A673 (cell line): ENCODE results near the gene THG1L. TPM values are rescaled to one million over a fixed set of nuclear protein-coding genes. Genes with fewer than 3 reads are reported as not detected.

Experiments
- BruUV-seq: library from RNA; stranded (reverse); fragments of 400-500 nt; replicated peaks from 2 replicates; lab custom pipeline; 2021; lab: Mats Ljungman, UMichigan
- CTCF ChIA-PET: fragments of 300-600 bp; sonication (Branson Sonifier 250); formaldehyde crosslinking; loops from one replicate; lab custom pipeline; 2022; ENCODE audit warnings: antibody characterized with exemption; lab: Charles Lee
- POLR2A ChIA-PET: fragments of 300-600 bp; sonication (Branson Sonifier 250); formaldehyde crosslinking; loops from one replicate; lab custom pipeline; 2022; ENCODE audit warnings: antibody characterized with exemption; ENCODE audit not compliant: low non-redundant PET; lab: Charles Lee
- DNase-seq: peaks from one replicate; pipeline ENCODE4 v3.0.0-alpha.2; 2015; ENCODE audit warnings: low spot score
- H3K27ac ChIP-seq: fragments of 200-600 bp; sonication (generic); 2 replicates; pipeline ENCODE4 v1.5.1; 2016; ENCODE audit warnings: mixed run types, low read depth, mild to moderate bottlenecking, mixed read lengths, antibody characterized with exemption, low read length; ENCODE audit not compliant: poor library complexity, severe bottlenecking
- H3K27me3 ChIP-seq: fragments of 200-600 bp; sonication (generic); replicated peaks from 2 replicates; pipeline ENCODE4 v1.6.1; 2017; ENCODE audit warnings: mixed run types, low read depth, mild to moderate bottlenecking, mixed read lengths, antibody characterized with exemption, low read length; ENCODE audit not compliant: insufficient read depth, poor library complexity
- H3K36me3 ChIP-seq: fragments of 200-600 bp; sonication (generic); 2 replicates; pipeline ENCODE4 v1.6.1; 2016; ENCODE audit warnings: mixed run types, mild to moderate bottlenecking, mixed read lengths, antibody characterized with exemption, low read length; ENCODE audit not compliant: insufficient read depth, poor library complexity, severe bottlenecking
- H3K4me1 ChIP-seq: fragments of 200-600 bp; sonication (generic); 2 replicates; pipeline ENCODE4 v1.6.1; 2017; ENCODE audit warnings: mixed run types, mild to moderate bottlenecking, mixed read lengths, antibody characterized with exemption, low read length; ENCODE audit not compliant: insufficient read depth, poor library complexity, severe bottlenecking
- H3K4me3 ChIP-seq: fragments of 200-600 bp; sonication (generic); 2 replicates; pipeline ENCODE4 v1.5.1; 2016; ENCODE audit warnings: low read depth, mixed run types, mild to moderate bottlenecking, mixed read lengths, low read length; ENCODE audit not compliant: poor library complexity, severe bottlenecking
- H3K9me3 ChIP-seq: fragments of 200-600 bp; sonication (generic); 2 replicates; pipeline ENCODE4 v1.6.1; 2016; ENCODE audit warnings: mixed run types, low read depth, mild to moderate bottlenecking, mixed read lengths, antibody characterized with exemption, low read length; ENCODE audit not compliant: poor library complexity, severe bottlenecking
- CTCF ChIP-seq: fragments of 300-800, 200-600 bp; sonication (generic); conservative IDR thresholded peaks from 2 replicates; pipeline ENCODE4 v1.5.1; 2017; ENCODE audit warnings: low read depth, mild to moderate bottlenecking, antibody characterized with exemption, low read length, moderate library complexity, mixed read lengths
- EZH2 ChIP-seq: fragments of 200-600 bp; sonication (generic); IDR thresholded peaks from 2 replicates; pipeline ENCODE4 v1.6.1; 2017; ENCODE audit warnings: borderline replicate concordance, low read depth, mild to moderate bottlenecking, mixed read lengths, antibody characterized with exemption, low read length; ENCODE audit not compliant: poor library complexity, severe bottlenecking
- intact Hi-C: fragments of 100-400 bp; cut with micrococcal nuclease; formaldehyde crosslinking; loops from one replicate; pipeline ENCODE4 v1.10.0; 2022; ENCODE audit not compliant: unreplicated experiment
- total RNA-seq: library from RNA; stranded (reverse); gene quantifications from 2 replicates; pipeline ENCODE4 v1.2.3, GENCODE V29; 2021

Gene THG1L
- total RNA-seq, 1 experiment from 2014 or later, result 11.8 TPM

GRCh38 chr5:157730900-157731271 is 334 bp upstream of the THG1L start:
- intact Hi-C loops, result no loop called here
- ChIA-PET POLR2A (interaction anchor here (0.5 kb wide), 1 partner anchor 11 kb away, joined by 4 read pairs; no protein-coding TSS in a partner anchor), CTCF (interaction anchor here (1.9 kb wide), 1 partner anchor 12 kb away, joined by 10 read pairs; the partner anchor contains the start of gene LSM11)
- peak overlapping the region; percentile 71 for H3K4me3 ChIP-seq
- no peak for DNase-seq
- H3K9me3 ChIP-seq, result no peaks in the 10 kb centered on the region
- H3K36me3 ChIP-seq, result no peaks in the 10 kb centered on the region
- no TSS peak for BruUV-seq
- peaks cover 4% of the 10 kb centered on the region for H3K4me1 ChIP-seq
- H3K27ac ChIP-seq, result peak overlapping the region; percentile 89
- no peak for TF ChIP-seq EZH2
- TF ChIP-seq CTCF, result no peak
- H3K27me3 ChIP-seq, result no peaks in the 10 kb centered on the region

GRCh38 chr5:157732130-157732514 is 902 bp downstream of the THG1L start:
- peaks cover 4% of the 10 kb centered on the region for H3K4me1 ChIP-seq
- H3K9me3 ChIP-seq, result no peaks in the 10 kb centered on the region
- no peaks in the 10 kb centered on the region for H3K27me3 ChIP-seq
- CTCF ChIA-PET, result interaction anchor here (1.1 to 1.9 kb wide), 2 partner anchors 10 to 11 kb away, joined by 4 to 10 read pairs; partner anchors contain the start of gene LSM11
- intact Hi-C loops, result no loop called here
- H3K36me3 ChIP-seq, result no peaks in the 10 kb centered on the region
- no TSS peak for BruUV-seq
- POLR2A ChIA-PET, result interaction anchor here (0.7 kb wide), 1 partner anchor 14 kb away, joined by 3 read pairs; no protein-coding TSS in a partner anchor
- no peak overlapping the region for H3K27ac ChIP-seq
- no peak for DNase-seq
- peak overlapping the region; percentile 71 for H3K4me3 ChIP-seq
- TF ChIP-seq EZH2, result no peak
- no peak for TF ChIP-seq CTCF

- Histone ChIP-seq H3K4me3 (no peak overlapping the region), H3K4me1 (peaks cover 4% of the 10 kb centered on the region), H3K9me3 (no peaks in the 10 kb centered on the region), H3K27me3 (no peaks in the 10 kb centered on the region), H3K27ac (no peak overlapping the region), H3K36me3 (peaks cover 3% of the 10 kb centered on the region)
- TF ChIP-seq EZH2, result no peak
- no peak for TF ChIP-seq CTCF
- ChIA-PET CTCF (interaction anchor here (1.1 to 1.9 kb wide), 2 partner anchors 9 to 10 kb away, joined by 4 to 10 read pairs; partner anchors contain the start of gene LSM11), POLR2A (interaction anchor here (0.7 kb wide), 1 partner anchor 14 kb away, joined by 3 read pairs; no protein-coding TSS in a partner anchor)
- no peak for DNase-seq
- no TSS peak for BruUV-seq
- intact Hi-C loops, result no loop called here
Observed at GRCh38 chr5:157732596-157733262, 1.5 kb downstream of the THG1L start.
